IgD-negative memory B cell (primary cell): ENCODE results near the gene ARSI. TPM values are rescaled to one million over a fixed set of nuclear protein-coding genes. Genes with fewer than 3 reads are reported as not detected.

Experiments
- H3K27ac Mint-ChIP-seq, 3 donors: one replicate each; pipeline ENCODE4 v1.8.0; 2020 to 2022; ENCODE audit warnings: mild to moderate bottlenecking in 3 of 3, mixed read lengths in 3 of 3, moderate library complexity in 1 of 3
- H3K27me3 Mint-ChIP-seq: one replicate; pipeline ENCODE4 v1.8.0; 2021; ENCODE audit warnings: mixed read lengths
- H3K36me3 Mint-ChIP-seq: one replicate; pipeline ENCODE4 v1.8.0; 2020; ENCODE audit warnings: mild to moderate bottlenecking, mixed read lengths
- H3K4me1 Mint-ChIP-seq, 3 donors: one replicate each; pipeline ENCODE4 v1.8.0; 2020 to 2022; ENCODE audit warnings: mixed read lengths in 3 of 3, mild to moderate bottlenecking in 1 of 3
- H3K4me3 Mint-ChIP-seq, 4 donors: one replicate each; pipeline ENCODE4 v1.8.0; 2020 to 2022; ENCODE audit warnings: mild to moderate bottlenecking in 4 of 4, mixed read lengths in 4 of 4, moderate library complexity in 3 of 4
- H3K9me3 Mint-ChIP-seq, 3 donors: one replicate each; pipeline ENCODE4 v1.8.0; 2020 to 2021; ENCODE audit warnings: mixed read lengths in 3 of 3, mild to moderate bottlenecking in 1 of 3
- polyA plus RNA-seq: library from polyadenylated mRNA; unstranded; fragments of 300-500 nt; fragmentation: Illumina TruSeq; gene quantifications from one replicate; pipeline ENCODE4 v1.2.3, GENCODE V29; 2021

The ARSI gene
- polyA plus RNA-seq, 1 donor from 2014 or later: not detected

GRCh38 chr5:150318613-150319483 lies 16.1 kb upstream of the ARSI start:
- H3K27me3 Mint-ChIP-seq: no peaks in the 10 kb centered on the region
- H3K36me3 Mint-ChIP-seq: peaks cover 4% of the 10 kb centered on the region
- H3K27ac Mint-ChIP-seq: peak overlapping the region in 2 of 3 donors; percentile 11 to 30
- no peaks in the 10 kb centered on the region for H3K4me1 Mint-ChIP-seq
- H3K4me3 Mint-ChIP-seq: peak overlapping the region in 1 of 4 donors; percentile 30
- peaks cover 0 to 9% (median 1%) of the 10 kb centered on the region in 3 donors for H3K9me3 Mint-ChIP-seq

GRCh38 chr5:150317048-150318003 lies 14.6 kb upstream of the ARSI start:
- Mint-ChIP-seq H3K27ac (peak overlapping the region in 1 of 3 donors; percentile 68), H3K27me3 (peaks cover 5% of the 10 kb centered on the region), H3K9me3 (peaks cover 0 to 9% (median 1%) of the 10 kb centered on the region in 3 donors), H3K4me1 (no peaks in the 10 kb centered on the region), H3K36me3 (peaks cover 4% of the 10 kb centered on the region), H3K4me3 (no peak overlapping the region)

GRCh38 chr5:150316320-150316719 lies 13.6 kb upstream of the ARSI start:
- Mint-ChIP-seq H3K4me1 (no peaks in the 10 kb centered on the region), H3K4me3 (no peak overlapping the region), H3K27ac (no peak overlapping the region), H3K36me3 (peaks cover 4% of the 10 kb centered on the region), H3K9me3 (peaks cover 0 to 6% (median 0%) of the 10 kb centered on the region in 3 donors), H3K27me3 (peaks cover 6% of the 10 kb centered on the region)

- no peak overlapping the region for H3K27ac Mint-ChIP-seq
- no peaks in the 10 kb centered on the region for H3K4me1 Mint-ChIP-seq
- H3K4me3 Mint-ChIP-seq: no peak overlapping the region
- peaks cover 7% of the 10 kb centered on the region for H3K27me3 Mint-ChIP-seq
- H3K36me3 Mint-ChIP-seq: peaks cover 4% of the 10 kb centered on the region
- peaks cover 0 to 6% (median 0%) of the 10 kb centered on the region in 3 donors for H3K9me3 Mint-ChIP-seq
Measured at GRCh38 chr5:150315245-150315644, 12.5 kb upstream of the ARSI start.

GRCh38 chr5:150313921-150314716 lies 11.4 kb upstream of the ARSI start:
- Mint-ChIP-seq H3K27ac (no peak overlapping the region), H3K36me3 (peaks cover 4% of the 10 kb centered on the region), H3K27me3 (peaks cover 9% of the 10 kb centered on the region), H3K4me1 (no peaks in the 10 kb centered on the region), H3K4me3 (no peak overlapping the region), H3K9me3 (peaks cover 0 to 6% (median 0%) of the 10 kb centered on the region in 3 donors)

- no peak overlapping the region for H3K27ac Mint-ChIP-seq
- H3K36me3 Mint-ChIP-seq: peaks cover 2% of the 10 kb centered on the region
- peaks cover 9% of the 10 kb centered on the region for H3K27me3 Mint-ChIP-seq
- H3K4me1 Mint-ChIP-seq: no peaks in the 10 kb centered on the region
- no peak overlapping the region for H3K4me3 Mint-ChIP-seq
- H3K9me3 Mint-ChIP-seq: peaks cover 0 to 6% (median 0%) of the 10 kb centered on the region in 3 donors
Measured at GRCh38 chr5:150313501-150313900, 10.8 kb upstream of the ARSI start.

GRCh38 chr5:150312518-150312917 lies 9.8 kb upstream of the ARSI start:
- no peaks in the 10 kb centered on the region for H3K36me3 Mint-ChIP-seq

GRCh38 chr5:150311015-150311692 lies 8.4 kb upstream of the ARSI start:
- Mint-ChIP-seq H3K27ac (no peak overlapping the region), H3K9me3 (peaks cover 0 to 6% (median 0%) of the 10 kb centered on the region in 3 donors), H3K27me3 (peaks cover 9% of the 10 kb centered on the region), H3K36me3 (no peaks in the 10 kb centered on the region), H3K4me3 (no peak overlapping the region), H3K4me1 (no peaks in the 10 kb centered on the region)

More at GRCh38 chr5:150312518-150312917, 9.8 kb upstream of the ARSI start:
- Mint-ChIP-seq H3K27ac (no peak overlapping the region), H3K4me1 (no peaks in the 10 kb centered on the region), H3K4me3 (no peak overlapping the region), H3K27me3 (peaks cover 9% of the 10 kb centered on the region), H3K9me3 (peaks cover 0 to 6% (median 0%) of the 10 kb centered on the region in 3 donors)

- H3K4me1 Mint-ChIP-seq: no peaks in the 10 kb centered on the region
- H3K9me3 Mint-ChIP-seq: peaks cover 0 to 4% (median 0%) of the 10 kb centered on the region in 3 donors
- peaks cover 9% of the 10 kb centered on the region for H3K27me3 Mint-ChIP-seq
- H3K27ac Mint-ChIP-seq: no peak overlapping the region
- H3K36me3 Mint-ChIP-seq: no peaks in the 10 kb centered on the region
- H3K4me3 Mint-ChIP-seq: no peak overlapping the region
Measured at GRCh38 chr5:150310246-150310645, 7.5 kb upstream of the ARSI start.

- Mint-ChIP-seq H3K36me3 (no peaks in the 10 kb centered on the region), H3K27me3 (peaks cover 9% of the 10 kb centered on the region), H3K4me3 (no peak overlapping the region), H3K9me3 (peaks cover 0 to under 1% (median 0%) of the 10 kb centered on the region in 3 donors), H3K27ac (no peak overlapping the region), H3K4me1 (no peaks in the 10 kb centered on the region)
Measured at GRCh38 chr5:150309886-150310239, 7.2 kb upstream of the ARSI start.

- Mint-ChIP-seq H3K27ac (no peak overlapping the region), H3K4me3 (no peak overlapping the region), H3K27me3 (peaks cover 9% of the 10 kb centered on the region), H3K36me3 (no peaks in the 10 kb centered on the region), H3K9me3 (no peaks in the 10 kb centered on the region), H3K4me1 (no peaks in the 10 kb centered on the region)
Measured at GRCh38 chr5:150309101-150309885, 6.6 kb upstream of the ARSI start.

GRCh38 chr5:150307617-150308426 lies 5.1 kb upstream of the ARSI start:
- no peaks in the 10 kb centered on the region for H3K4me1 Mint-ChIP-seq
- no peaks in the 10 kb centered on the region for H3K9me3 Mint-ChIP-seq
- H3K27ac Mint-ChIP-seq: no peak overlapping the region
- peaks cover 15% of the 10 kb centered on the region for H3K27me3 Mint-ChIP-seq
- no peaks in the 10 kb centered on the region for H3K36me3 Mint-ChIP-seq
- H3K4me3 Mint-ChIP-seq: no peak overlapping the region

- Mint-ChIP-seq H3K9me3 (no peaks in the 10 kb centered on the region), H3K4me1 (peaks cover 0 to under 1% (median 0%) of the 10 kb centered on the region in 3 donors), H3K27me3 (peaks cover 13% of the 10 kb centered on the region), H3K4me3 (peak overlapping the region in 1 of 4 donors; percentile 45), H3K27ac (no peak overlapping the region), H3K36me3 (no peaks in the 10 kb centered on the region)
Measured at GRCh38 chr5:150306775-150307174, 4.1 kb upstream of the ARSI start.
